ENCODE data around the gene AKR7A2.
A peak's percentile ranks its signal among the peaks of the same experiment; 100 is the strongest.
"Not testable (repeated sequence)": the region's sequence is repeated elsewhere in the genome, so short reads cannot be mapped to it uniquely, and the experiment has no call there.

AKR7A2 gene

DNA sequence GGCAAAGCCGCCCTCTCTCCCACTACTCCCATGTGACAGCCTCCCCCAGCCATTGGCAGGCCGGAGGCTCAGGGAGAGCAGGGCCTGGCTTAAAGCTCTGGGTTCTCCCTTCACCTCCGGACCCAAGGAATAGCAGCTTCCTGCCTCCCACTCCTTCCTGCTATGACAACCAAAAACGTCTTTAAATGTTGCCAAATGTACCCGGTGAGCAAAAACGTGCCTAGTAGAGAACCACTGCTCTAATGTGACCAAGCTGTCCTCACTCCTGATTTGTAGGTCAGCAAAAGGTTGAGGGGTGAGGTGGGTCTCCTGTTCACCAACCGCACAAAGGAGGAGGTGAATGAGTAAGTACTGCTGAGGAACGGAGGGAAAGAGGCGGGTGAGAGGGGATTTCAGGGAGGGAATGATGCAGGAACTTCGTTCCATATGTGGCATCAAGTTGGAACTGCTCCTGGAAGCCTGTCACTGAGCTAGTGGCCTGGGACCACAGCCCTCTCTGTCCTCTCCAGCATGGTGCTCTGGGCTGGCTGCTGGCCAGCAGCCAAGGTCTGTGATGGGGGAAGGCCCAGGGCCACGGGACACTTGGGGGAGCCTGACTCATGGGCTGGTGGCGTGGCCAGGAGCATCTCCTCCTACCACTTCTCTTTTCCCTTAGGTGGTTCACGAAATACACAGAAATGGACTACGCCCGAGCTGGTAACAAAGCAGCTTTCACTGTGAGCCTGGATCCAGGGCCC, 54.6 kb downstream of the AKR7A2 start:
- DNase-seq: no peak

DNA sequence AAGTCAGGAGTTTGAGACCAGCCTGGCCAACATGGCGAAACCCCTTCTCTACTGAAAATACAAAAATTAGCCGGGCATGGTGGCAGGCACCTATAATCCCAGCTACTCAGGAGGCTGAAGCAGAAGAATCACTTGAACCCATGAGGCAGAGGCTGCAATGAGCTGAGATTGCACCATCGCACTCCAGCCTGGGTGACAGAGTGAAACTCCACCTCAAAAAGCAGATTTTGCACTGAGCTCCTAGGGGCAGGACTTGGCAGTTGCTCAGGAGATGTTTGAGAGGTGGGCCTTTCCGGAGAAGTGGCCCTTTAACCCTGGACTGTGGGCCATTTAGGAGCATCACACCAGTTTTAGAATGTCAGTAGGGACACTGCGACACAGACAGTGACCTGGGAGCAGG, 55.6 kb downstream of the AKR7A2 start:
- not testable (repeated sequence) for DNase-seq

DNA sequence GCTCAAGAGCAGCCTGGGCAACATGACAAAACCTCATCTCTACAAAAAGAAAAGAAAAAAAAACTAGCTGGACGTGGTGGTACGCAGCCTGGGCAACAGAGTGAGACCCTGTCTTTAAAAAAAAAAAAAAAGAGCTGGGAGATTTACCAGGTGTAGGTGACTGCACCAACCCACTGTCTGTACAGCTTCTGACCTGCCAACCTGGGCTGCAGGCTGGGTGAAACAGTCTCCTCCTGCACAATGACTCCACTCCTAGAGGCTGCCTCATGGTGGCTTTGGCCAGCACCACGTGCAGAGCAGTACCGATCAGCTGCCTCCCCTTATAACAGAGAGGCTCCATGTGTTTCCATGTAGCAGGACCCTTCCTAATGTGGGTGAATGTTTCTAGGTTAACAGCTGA, 56.7 kb downstream of the AKR7A2 start:
- no peak for DNase-seq

DNA sequence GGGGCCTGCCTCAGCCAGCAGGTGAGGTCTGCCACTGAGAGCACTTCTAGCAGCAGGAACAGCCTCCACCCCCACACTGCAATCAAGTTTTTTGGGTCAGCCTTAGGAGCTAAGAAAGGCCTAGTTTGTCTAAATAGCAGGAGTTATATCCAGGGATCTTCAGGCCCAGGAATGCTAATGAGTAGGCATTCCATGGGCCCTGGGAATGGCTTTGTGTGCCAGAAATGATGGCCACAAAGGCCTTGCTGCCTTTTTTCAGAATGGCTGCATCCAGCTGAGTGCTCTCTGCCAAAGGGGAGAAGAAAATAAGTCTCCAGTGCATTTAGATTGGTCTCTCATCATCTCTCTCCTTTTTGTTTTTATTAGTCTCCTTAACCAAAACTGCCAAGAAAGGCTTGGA, 57.5 kb downstream of the AKR7A2 start:
- DNase-seq: peak; percentile 11
